IPS-18c (cell line): ENCODE results near the gene COBLL1.

Experiments used
- H3K4me3 ChIP-seq: 2 replicates; pipeline ENCODE4 v1.7.0; 2013; ENCODE audit warnings: low read depth, mild to moderate bottlenecking, low read length, moderate library complexity; ENCODE audit not compliant: insufficient read depth
- H3K9me3 ChIP-seq: one replicate; pipeline ENCODE4 v1.6.1; 2013; ENCODE audit warnings: mild to moderate bottlenecking, low read length, moderate library complexity; ENCODE audit not compliant: control insufficient read depth, insufficient read depth

The COBLL1 gene

GRCh38 chr2:164803776-164804466, 37.7 kb downstream of the COBLL1 start:
- Histone ChIP-seq H3K9me3 (no peaks in the 10 kb centered on the region), H3K4me3 (no peak overlapping the region)

- no peak overlapping the region for H3K4me3 ChIP-seq
- H3K9me3 ChIP-seq, result no peaks in the 10 kb centered on the region
These were observed 39.4 kb downstream of the COBLL1 start for GRCh38 chr2:164802095-164802707.

GRCh38 chr2:164800572-164800971, 41.1 kb downstream of the COBLL1 start:
- Histone ChIP-seq H3K9me3 (no peaks in the 10 kb centered on the region), H3K4me3 (no peak overlapping the region)

GRCh38 chr2:164797627-164798026, 44.0 kb downstream of the COBLL1 start:
- H3K9me3 ChIP-seq, result no peaks in the 10 kb centered on the region
- H3K4me3 ChIP-seq, result no peak overlapping the region

GRCh38 chr2:164796999-164797398, 44.6 kb downstream of the COBLL1 start:
- no peaks in the 10 kb centered on the region for H3K9me3 ChIP-seq
- H3K4me3 ChIP-seq, result no peak overlapping the region

- no peaks in the 10 kb centered on the region for H3K9me3 ChIP-seq
- no peak overlapping the region for H3K4me3 ChIP-seq
These were observed 47.0 kb downstream of the COBLL1 start for GRCh38 chr2:164794432-164795231.

- no peaks in the 10 kb centered on the region for H3K9me3 ChIP-seq
- H3K4me3 ChIP-seq, result no peak overlapping the region
These were observed 47.6 kb downstream of the COBLL1 start for GRCh38 chr2:164794016-164794415.

GRCh38 chr2:164793529-164793928, 48.1 kb downstream of the COBLL1 start:
- H3K4me3 ChIP-seq, result no peak overlapping the region
- no peaks in the 10 kb centered on the region for H3K9me3 ChIP-seq

- no peak overlapping the region for H3K4me3 ChIP-seq
- no peaks in the 10 kb centered on the region for H3K9me3 ChIP-seq
These were observed 49.1 kb downstream of the COBLL1 start for GRCh38 chr2:164792316-164793170.

GRCh38 chr2:164789968-164790367, 51.7 kb downstream of the COBLL1 start:
- Histone ChIP-seq H3K4me3 (no peak overlapping the region), H3K9me3 (no peaks in the 10 kb centered on the region)

GRCh38 chr2:164786787-164787186, 54.8 kb downstream of the COBLL1 start:
- Histone ChIP-seq H3K9me3 (no peaks in the 10 kb centered on the region), H3K4me3 (no peak overlapping the region)

- H3K9me3 ChIP-seq, result no peaks in the 10 kb centered on the region
These were observed 56.2 kb downstream of the COBLL1 start for GRCh38 chr2:164785457-164785856.

GRCh38 chr2:164784376-164784775, 57.2 kb downstream of the COBLL1 start:
- Histone ChIP-seq H3K9me3 (no peaks in the 10 kb centered on the region), H3K4me3 (no peak overlapping the region)

More at GRCh38 chr2:164785457-164785856, 56.2 kb downstream of the COBLL1 start:
- no peak overlapping the region for H3K4me3 ChIP-seq

- no peaks in the 10 kb centered on the region for H3K9me3 ChIP-seq
- H3K4me3 ChIP-seq, result no peak overlapping the region
These were observed 59.3 kb downstream of the COBLL1 start for GRCh38 chr2:164782323-164782722.

- H3K4me3 ChIP-seq, result no peak overlapping the region
These were observed 60.2 kb downstream of the COBLL1 start for GRCh38 chr2:164781394-164781793.

GRCh38 chr2:164780611-164781178, 60.9 kb downstream of the COBLL1 start:
- no peak overlapping the region for H3K4me3 ChIP-seq
- no peaks in the 10 kb centered on the region for H3K9me3 ChIP-seq

More at GRCh38 chr2:164781394-164781793, 60.2 kb downstream of the COBLL1 start:
- no peaks in the 10 kb centered on the region for H3K9me3 ChIP-seq
